Tibial nerve (tissue), 4 donors: ENCODE measurements around the gene SSC4D.

Experiments
- CTCF ChIP-seq, 5 experiments: fragments of 200-600 bp in 3 of 5; fragments of 450-650 bp in 2 of 5; sonication (generic) in 3 of 5; IDR thresholded peaks; one replicate each; pipeline ENCODE4 v1.5.1; 2016 to 2019; ENCODE audit warnings: antibody characterized with exemption in 5 of 5, mild to moderate bottlenecking in 3 of 5, moderate library complexity in 2 of 5
- EP300 ChIP-seq, 2 donors: sonication (generic); formaldehyde crosslinking; IDR thresholded peaks; one replicate each; pipeline ENCODE4 v1.6.1; 2017; ENCODE audit warnings: antibody characterized with exemption in 2 of 2, mild to moderate bottlenecking in 1 of 2
- POLR2A ChIP-seq, 2 donors: fragments of 450-650 bp; IDR thresholded peaks; one replicate each; pipeline ENCODE4 v1.6.1; 2017; ENCODE audit warnings: antibody characterized with exemption in 2 of 2, mild to moderate bottlenecking in 2 of 2, moderate library complexity in 2 of 2

- TF ChIP-seq POLR2A (IDR thresholded peaks at IDR 0.05) (no peak), CTCF (IDR thresholded peaks at IDR 0.05) (no peak), EP300 (IDR thresholded peaks at IDR 0.05) (no peak)
These were observed 14.5 kb downstream of the SSC4D start for GRCh38 chr7:76394957-76395356.
